Epithelial cell of prostate (primary cell): Measurements from ENCODE around the gene RPS21.
A peak's percentile ranks its signal among the peaks of the same experiment; 100 is the strongest.
"Not testable (repeated sequence)": the region's sequence is repeated elsewhere in the genome, so short reads cannot be mapped to it uniquely, and the experiment has no call there.

Experiments
- DNase-seq: peaks from one replicate; pipeline ENCODE4 v3.0.0-alpha.2; 2011; ENCODE audit warnings: low read depth, low spot score
- H3K27ac ChIP-seq: fragments of 450-650 bp; 2 replicates; pipeline ENCODE4 v1.5.1; 2017; ENCODE audit warnings: mild to moderate bottlenecking

Gene RPS21

DNA sequence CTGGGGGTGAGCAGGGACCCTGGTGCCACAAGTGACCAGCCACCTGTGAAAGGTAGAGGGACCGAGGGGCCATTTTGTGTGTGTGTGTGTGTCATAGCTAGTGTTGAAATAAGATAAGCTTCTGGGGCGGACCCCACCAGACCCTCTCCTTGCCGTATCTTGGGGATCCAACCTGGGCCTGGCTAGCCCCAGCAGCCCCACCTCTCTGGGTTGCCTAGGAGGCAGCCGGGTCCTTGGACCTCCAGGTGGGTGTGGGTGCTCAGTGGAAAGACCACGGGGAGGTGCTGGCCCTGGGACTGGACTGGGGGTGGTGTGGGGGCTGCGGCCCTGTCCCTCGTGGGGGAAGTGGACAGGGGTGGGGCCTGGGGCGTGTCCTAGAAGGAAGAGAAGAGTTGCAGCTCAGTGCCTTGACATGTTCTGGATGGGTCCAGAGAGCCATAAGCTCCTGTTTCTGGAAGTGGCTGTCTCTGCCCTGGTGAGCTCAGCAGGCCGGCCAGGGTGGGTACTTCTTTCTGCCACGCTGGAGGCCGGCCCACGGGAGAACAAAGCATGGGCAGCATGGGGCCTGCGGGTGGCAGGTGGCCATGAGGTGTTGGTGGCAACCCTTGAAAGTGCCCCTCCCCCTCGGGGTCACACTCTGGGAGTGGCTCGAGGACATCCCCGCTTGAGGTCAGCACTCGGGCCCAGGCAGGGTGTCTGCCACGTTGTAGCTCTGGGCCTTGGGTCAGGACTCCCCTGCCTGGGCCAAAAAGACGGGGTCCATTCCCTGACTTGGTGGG is 32.0 kb downstream of the RPS21 start:
- H3K27ac ChIP-seq, result no peak overlapping the region
- no peak for DNase-seq

DNA sequence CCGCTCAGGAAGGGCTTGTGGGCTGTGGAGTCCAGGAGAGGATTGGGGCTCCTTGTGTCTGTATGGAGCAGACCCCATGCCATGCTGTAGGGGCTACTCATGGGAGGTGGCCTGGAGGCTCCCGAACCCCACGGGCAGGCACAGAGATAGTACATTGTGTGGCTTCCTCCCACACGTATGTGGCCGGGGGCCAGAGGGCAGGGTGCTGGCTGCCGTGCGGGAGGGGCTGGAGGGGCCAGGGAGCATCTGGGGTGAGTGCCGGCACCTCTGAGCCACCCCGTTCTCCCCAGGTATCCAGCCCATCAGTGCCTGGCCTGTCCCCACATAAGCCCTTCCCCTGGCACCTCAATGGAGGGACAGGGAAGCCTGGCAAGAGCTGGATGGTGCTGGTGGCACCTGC is 32.9 kb downstream of the RPS21 start:
- no peak for DNase-seq
- H3K27ac ChIP-seq, result no peak overlapping the region

DNA sequence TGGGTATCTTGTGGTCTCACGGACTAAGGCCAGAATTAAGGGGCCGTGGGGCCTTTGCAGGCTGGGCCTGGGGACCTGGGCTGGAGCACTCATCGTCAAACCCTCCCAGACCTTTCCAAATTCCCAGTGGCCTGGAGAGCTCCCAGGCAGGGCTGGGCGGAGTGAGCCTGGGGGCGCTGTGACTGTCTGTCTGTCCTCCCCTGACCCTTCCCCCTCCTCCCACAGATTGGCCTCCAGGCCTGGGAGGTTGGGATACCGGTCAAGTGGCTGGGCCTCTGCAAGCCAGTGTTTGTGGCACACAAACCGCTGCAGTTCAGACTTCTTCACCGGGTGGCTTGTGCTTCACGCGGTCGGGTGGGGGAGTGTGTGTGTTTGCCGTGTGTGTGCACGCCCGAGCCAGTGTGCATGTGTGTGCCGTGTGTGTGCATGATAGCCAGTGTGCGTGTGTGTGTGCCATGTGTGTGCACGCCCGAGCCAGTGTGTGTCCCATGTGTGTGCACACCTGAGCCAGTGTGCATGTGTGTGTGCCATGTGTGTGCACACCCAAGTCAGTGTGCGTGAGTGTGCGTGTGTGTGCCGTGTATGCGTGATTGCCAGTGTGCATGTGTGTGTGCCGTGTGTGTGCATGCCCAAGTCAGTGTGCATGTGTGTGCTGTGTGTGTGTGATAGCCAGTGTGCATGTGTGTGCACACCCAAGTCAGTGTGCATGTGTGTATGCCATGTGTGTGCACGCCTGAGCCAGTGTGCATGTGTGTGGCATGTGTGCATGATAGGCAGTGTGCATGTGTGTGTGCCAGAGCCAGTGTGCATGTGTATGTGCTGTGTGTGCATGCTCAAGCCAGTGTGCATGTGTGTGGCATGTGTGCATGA is 34.2 kb downstream of the RPS21 start:
- DNase-seq, result no peak
- H3K27ac ChIP-seq, result no peak overlapping the region

GRCh38 chr20:62421716-62421990 is 34.8 kb downstream of the RPS21 start:
- no peak for DNase-seq
- no peak overlapping the region for H3K27ac ChIP-seq

DNA sequence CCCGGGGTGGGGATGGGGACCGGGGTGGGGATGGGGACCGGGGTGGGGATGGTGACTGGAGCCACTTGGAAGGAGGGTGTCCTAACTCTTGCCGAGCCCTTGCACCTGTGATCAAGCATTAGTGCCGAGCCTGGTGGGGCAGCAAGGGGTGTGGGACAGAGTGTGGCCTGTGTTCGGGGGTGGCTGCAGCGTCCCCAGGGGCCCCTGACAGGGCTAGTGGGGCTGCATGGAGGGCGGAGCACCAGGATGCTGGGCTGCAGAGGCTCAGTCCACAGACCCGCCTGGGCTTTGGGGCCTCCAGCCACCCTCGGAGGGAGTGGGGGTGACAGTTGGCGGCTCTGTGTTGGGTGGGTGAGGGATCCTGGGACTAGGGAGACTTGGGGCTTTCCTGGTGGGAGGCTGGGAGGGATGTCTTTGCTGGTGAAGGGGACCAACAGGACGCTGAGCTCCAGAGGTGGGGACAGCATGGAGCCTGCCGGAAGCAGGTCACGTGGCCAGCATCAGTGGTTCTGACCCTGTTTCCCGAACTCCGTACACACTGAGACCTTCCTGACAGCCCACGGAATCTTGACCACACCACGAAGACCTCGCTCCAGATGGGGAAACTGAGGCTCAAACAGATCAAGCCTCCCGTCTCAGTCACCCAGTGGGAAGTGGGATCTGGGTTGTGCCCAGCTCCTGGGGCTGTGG is 35.9 kb downstream of the RPS21 start:
- DNase-seq, result no peak
- no peak overlapping the region for H3K27ac ChIP-seq

DNA sequence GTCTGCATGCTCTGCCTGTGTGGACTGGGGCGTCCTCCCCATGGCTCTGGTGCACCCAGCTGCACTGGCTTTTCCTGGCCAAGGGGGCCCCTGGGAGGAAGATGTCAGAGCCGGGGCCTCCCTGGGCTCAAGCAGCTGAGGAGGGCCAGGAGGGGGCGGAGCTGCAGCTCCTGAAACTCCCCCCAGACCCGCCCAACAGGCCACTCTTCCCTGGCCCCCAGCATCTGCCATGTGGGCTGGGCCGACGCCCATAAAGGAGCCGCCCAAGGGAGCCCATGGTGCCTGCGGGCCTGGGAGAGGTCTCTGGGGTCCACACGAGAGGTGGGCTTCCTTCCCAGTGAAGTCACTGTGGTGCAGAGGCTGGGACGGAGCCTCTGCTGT is 36.4 kb downstream of the RPS21 start:
- DNase-seq, result no peak
- no peak overlapping the region for H3K27ac ChIP-seq

DNA sequence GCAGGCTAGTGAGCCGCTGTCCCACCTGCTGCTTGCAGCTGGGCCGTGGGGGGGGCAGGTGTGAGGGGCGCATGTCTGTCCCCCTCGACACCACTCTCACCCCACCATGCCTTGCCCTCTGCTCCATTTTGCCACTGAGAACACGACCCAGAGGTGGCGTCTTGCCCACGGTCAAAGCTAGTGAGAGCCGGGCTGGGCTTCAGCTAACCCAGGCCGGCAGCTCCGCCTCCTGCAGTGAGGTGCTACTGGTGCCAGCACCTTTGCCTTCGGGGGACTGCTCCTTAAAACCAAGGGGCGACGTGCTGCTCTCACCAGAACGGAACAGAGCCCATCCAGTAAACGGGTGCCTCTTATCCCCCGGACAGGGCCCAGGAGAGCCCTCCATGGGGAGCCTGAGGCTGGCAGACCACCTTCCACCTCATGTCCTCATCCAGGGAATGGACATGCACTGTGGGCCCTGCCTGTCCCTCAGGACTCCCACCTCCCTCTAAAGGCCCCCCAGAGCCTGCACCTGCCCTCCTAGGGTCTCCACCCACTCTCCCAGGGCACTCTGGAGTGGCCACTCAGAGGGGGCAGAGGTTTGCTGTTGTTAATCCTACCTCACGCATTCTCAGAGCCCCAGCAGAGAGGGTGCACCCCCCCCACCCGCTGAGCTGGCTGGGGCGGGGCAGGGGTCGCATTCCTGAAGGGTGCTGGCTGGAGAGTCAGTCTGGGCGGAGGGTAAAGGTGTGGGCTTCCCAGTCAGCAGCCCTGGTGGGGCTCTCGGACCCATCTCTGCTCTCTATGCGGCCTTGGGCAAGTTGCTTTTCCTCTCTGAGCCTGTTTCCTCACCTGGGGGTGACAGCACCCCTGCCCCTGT is 37.6 kb downstream of the RPS21 start:
- no peak overlapping the region for H3K27ac ChIP-seq
- no peak for DNase-seq

DNA sequence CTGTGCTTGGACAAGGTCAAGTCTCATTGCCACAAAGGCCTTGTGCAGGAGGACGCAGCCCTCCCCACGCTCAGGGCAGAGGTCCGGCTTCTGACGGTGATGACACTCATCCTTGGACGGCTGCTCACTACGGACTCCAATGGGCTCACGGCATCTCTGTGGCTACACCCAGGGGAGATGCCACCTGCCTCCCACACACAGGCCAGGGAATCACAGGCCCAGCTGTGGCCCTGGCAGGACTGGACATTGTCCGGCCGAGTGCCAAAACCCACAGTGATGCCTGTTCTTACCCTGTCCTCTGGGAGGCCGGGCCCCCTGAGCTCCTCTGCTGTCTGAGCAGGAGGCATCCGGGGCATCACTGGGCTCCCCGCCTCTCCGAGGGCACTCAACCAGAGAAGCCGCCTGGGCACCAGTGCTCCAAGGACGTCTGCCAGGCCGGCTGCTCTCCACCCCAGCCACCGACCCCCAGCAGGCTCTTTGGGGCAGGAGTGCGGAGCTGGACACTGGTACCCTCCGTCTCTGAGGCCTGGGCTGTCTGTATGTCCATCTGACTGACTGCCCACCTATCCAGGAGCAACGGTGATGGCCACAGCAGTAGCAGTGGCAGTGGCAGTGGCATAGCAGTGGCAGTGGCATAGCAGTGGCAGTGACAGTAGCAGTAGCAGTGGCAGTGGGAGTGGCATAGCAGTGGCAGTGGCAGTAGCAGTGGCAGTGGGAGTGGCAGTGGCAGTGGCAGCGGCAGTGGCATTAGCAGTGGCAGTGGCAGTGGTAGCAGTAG is 38.6 kb downstream of the RPS21 start:
- no peak for DNase-seq
- H3K27ac ChIP-seq, result no peak overlapping the region

DNA sequence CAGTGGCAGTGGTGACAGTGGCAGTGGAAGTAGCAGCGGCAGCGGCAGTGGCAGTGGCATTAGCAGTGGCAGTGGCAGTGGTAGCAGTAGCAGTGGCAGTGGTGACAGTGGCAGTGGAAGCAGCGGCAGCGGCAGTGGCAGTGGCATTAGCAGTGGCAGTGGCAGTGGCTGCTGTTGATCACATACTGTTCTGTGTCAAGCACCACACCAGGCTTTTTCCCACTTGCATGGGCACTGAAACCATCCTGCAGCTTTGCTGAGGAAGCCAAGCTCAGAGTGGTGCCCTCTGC is 39.1 kb downstream of the RPS21 start:
- H3K27ac ChIP-seq, DNase-seq: not testable (repeated sequence)

- H3K27ac ChIP-seq, result peak overlapping the region; percentile 38
- DNase-seq, result no peak
Observed at GRCh38 chr20:62426699-62427131, 39.8 kb downstream of the RPS21 start.

DNA sequence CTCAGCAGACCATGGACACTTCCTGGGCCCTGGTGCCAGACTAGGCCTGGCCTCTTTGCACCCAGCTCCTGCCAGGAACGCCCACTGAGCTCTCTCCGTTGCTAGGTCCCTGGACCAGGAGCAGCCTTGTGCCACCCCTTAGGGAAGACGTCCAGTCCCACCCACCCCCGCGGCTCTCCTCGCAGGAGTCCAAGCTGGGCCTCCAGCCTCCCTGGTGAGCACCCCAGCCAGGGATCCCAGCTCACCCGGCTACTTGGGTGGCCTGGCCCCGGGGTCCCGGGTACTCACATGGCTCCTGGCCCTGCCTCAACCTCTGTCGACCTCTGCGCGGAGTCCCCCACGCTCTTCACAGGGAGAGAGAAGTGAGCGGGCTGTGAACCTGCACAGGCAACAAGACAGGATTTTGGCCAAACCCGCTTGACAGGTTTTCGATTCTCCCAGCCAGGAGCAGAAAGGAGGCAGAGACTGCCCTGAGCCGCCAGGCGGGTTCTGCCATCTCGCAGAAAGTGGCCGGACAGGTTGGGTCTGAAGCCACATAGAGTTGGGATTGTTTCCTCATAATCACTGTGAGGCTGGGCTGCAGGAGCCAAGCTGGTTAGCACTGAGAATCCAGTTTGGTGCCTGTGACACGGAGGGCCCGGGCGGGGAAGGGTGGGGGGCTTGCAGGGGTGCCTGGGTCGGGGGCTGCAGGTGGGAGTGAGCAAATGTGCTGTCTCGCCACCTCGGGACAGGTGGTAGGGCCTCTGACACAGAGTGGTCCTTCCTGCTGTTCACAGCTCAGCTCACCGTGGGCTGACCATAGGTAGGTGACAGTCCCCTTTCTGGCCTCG is 40.5 kb downstream of the RPS21 start, which contains the start of gene RBBP8NL:
TSS of gene RBBP8NL (minus strand) at position 368 of the 830 bp plus-strand sequence. CDS start 7,892 bp downstream, outside the sequence.
- DNase-seq, result peak; percentile 82
- peak within 1 kb of the TSS; percentile 38 for H3K27ac ChIP-seq

DNA sequence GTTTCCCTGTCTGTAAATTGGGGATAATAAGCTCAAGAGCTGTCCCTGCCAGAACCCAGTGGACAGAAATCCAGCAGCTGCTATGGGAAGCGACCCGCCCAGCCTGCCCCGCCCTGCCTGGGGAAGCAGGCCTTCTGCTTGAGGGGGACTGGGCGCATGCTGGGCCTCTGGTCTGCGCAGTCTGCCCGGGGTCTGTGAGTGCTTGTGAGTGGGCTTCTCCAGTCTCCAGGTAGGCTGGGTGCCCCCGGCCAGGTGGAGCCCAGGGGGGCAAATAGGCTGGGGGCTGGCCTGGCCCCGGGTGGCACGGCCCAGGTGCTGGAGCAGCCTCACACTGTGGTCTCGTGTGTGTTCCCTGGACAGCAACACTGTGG is 41.1 kb downstream of the RPS21 start:
- peak overlapping the region; percentile 38 for H3K27ac ChIP-seq
- no peak for DNase-seq

- H3K27ac ChIP-seq, result no peak overlapping the region
- DNase-seq, result no peak
Observed at GRCh38 chr20:62428396-62429295, 41.7 kb downstream of the RPS21 start.

DNA sequence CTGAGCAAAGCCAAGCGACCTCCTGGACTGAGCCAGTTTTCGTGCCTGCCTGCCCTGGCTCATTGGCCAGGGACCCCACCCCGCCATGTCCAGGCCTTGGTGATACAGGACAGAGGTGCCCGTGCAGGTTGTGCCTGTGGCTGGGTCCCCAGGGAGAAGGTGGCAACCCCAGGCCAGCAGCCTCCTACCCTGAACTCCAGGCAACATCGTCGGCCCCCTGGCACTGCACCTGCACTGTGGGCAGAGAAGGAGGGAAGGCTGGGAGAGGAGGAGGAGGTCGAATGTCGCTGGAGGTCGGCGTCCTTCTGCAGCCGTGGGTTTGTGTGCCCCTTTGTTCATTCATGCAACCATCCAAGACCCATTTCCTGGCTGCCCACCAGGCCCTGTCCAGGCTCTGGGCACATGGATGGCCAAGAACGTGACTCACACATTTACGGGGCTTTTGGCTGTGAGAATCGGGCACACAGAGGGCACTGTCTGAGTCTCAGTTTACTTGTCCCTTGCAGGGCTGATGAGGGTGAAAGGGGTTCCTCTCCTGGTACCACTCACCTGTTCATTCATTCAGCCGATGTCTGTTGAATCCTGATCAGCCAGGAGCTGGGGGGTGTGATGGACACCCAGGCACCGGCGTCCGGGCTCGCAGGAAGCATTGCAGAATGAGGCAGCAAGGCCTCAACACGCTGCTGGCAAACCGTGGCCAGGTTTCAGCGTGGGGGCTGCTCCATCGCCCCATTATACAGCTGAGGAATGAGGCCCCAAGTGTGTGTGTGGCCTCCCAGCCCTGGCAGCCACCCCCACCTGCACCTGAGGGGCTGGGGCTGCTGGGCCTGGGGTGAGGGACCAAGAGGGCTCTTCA is 42.8 kb downstream of the RPS21 start:
- no peak for DNase-seq

DNA sequence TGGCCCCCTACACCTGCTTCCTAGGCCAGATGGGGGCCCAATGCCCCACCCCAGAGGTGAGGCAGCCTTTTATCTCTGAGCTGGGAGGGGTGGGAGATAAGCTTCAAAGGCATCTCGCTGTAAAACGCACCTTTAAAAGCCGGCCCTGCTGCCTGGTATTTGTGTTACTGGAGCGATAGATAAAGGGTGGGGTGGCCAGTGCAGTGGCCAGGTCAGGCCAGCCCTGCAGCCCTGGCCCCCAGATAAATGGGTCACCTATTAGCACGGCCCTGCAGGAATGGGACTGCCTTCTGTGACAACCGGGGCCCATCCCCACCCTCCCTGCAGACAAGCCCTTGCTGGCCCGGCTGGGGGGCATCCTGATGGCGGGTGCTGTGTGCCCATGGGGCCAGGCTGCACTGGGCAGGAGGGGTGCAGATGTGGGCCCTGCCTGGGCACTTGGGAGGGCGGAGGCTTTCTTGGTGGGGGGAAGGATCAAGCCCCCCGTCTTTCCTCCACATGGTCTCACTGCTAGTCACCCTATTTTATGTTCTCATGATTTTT is 43.5 kb downstream of the RPS21 start:
- DNase-seq, result no peak
- H3K27ac ChIP-seq, result no peak overlapping the region

More for the DNA sequence above, 42.8 kb downstream of the RPS21 start:
- H3K27ac ChIP-seq, result no peak overlapping the region

DNA sequence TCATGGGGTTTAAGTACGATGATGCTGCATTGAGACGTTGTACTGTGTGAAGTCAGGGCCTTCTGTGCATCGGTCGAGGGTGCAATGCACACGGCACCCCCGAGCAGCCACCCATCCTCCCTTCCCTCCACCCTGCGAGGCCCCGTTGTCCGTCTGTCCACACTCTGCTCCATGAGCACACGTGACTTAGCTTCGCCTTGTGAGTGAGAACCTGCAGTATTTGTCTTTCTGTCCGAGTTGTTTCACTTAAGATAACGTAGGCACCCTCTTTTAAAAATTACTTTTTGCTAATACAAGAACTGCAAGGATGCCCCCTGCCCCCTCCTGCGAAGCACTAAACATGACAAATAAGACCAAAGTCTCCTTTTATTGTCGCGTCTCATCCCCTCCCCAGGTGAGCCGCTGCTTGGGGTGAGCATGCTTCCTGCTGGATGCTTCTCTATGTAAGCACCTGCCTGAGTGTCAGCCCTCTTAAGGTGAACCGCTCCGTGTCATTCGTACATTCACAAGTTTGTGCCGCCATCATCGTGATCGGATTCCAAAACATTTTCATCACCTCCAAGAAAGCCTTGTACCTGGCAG is 44.1 kb downstream of the RPS21 start:
- no peak overlapping the region for H3K27ac ChIP-seq
- DNase-seq, result no peak
